ACHN (cell line): ENCODE results near the gene CCDC33.

Experiments used
- DNase-seq: peaks from one replicate; pipeline ENCODE4 v3.0.0-alpha.2; 2015
- in situ Hi-C: cut with HindIII; loops from 2 replicates; pipeline ENCODE4 v1.10.0; 2017; ENCODE audit warnings: low sequenced_read_pairs, low pct_ligation_motif_present, low pct_unique_long_range_greater_than_20kb

CCDC33 gene

GRCh38 chr15:74319138-74319460 is 83.0 kb downstream of the CCDC33 start:
- DNase-seq = no peak
- in situ Hi-C loops = no loop called here

GRCh38 chr15:74319596-74320351 is 83.6 kb downstream of the CCDC33 start:
- in situ Hi-C loops = no loop called here
- no peak for DNase-seq

- in situ Hi-C loops = no loop called here
- DNase-seq = peak; percentile 43
Measured at GRCh38 chr15:74320352-74321247, 84.5 kb downstream of the CCDC33 start.

- in situ Hi-C loops = no loop called here
- peak; percentile 56 for DNase-seq
Measured at GRCh38 chr15:74322558-74323180, 86.5 kb downstream of the CCDC33 start.

GRCh38 chr15:74324714-74325113 is 88.6 kb downstream of the CCDC33 start:
- no peak for DNase-seq
- in situ Hi-C loops = no loop called here

GRCh38 chr15:74326746-74327145 is 90.6 kb downstream of the CCDC33 start:
- in situ Hi-C loops = no loop called here
- DNase-seq = no peak

GRCh38 chr15:74327756-74328155 is 91.6 kb downstream of the CCDC33 start:
- no peak for DNase-seq
- in situ Hi-C loops = no loop called here

GRCh38 chr15:74328331-74329056 is 92.4 kb downstream of the CCDC33 start:
- no peak for DNase-seq
- in situ Hi-C loops = no loop called here

GRCh38 chr15:74330861-74331408 is 94.8 kb downstream of the CCDC33 start:
- in situ Hi-C loops = no loop called here
- DNase-seq = no peak

GRCh38 chr15:74332011-74332410 is 95.9 kb downstream of the CCDC33 start:
- no peak for DNase-seq
- in situ Hi-C loops = no loop called here

- in situ Hi-C loops = no loop called here
- DNase-seq = no peak
Measured at GRCh38 chr15:74332611-74333010, 96.5 kb downstream of the CCDC33 start.

- no peak for DNase-seq
- in situ Hi-C loops = no loop called here
Measured at GRCh38 chr15:74333093-74333492, 97.0 kb downstream of the CCDC33 start.

GRCh38 chr15:74333662-74334061 is 97.5 kb downstream of the CCDC33 start:
- DNase-seq = no peak
- in situ Hi-C loops = no loop called here

GRCh38 chr15:74334127-74334526 is 98.0 kb downstream of the CCDC33 start:
- no peak for DNase-seq
- in situ Hi-C loops = no loop called here

- no peak for DNase-seq
- in situ Hi-C loops = no loop called here
Measured at GRCh38 chr15:74335396-74335795, 99.3 kb downstream of the CCDC33 start.

- in situ Hi-C loops = no loop called here
- no peak for DNase-seq
Measured at GRCh38 chr15:74336061-74337005, 100.2 kb downstream of the CCDC33 start.

GRCh38 chr15:74337146-74337545 is 101.0 kb downstream of the CCDC33 start:
- no peak for DNase-seq
- in situ Hi-C loops = no loop called here
